SK-N-SH (cell line): Measurements from ENCODE around the gene PLK3. TPM values are rescaled to one million over a fixed set of nuclear protein-coding genes. Genes with fewer than 3 reads are reported as not detected.

ENCODE experiments used
- CTCF ChIA-PET: fragments of 300-600, 350-600 bp; formaldehyde crosslinking; extraction: SDS; loops from one replicate; lab custom pipeline; 2021; lab: Yijun Ruan, JAX
- POLR2A ChIA-PET: fragments of 350-600 bp; sonication (Branson Sonifier 250); formaldehyde crosslinking; extraction: SDS; loops from one replicate; lab custom pipeline; 2020; ENCODE audit warnings: antibody characterized with exemption, inconsistent platforms; lab: Yijun Ruan, JAX
- DNase-seq: peaks from one replicate; pipeline ENCODE4 v3.0.0; 2012
- H2AFZ ChIP-seq: fragments of 200-600 bp; sonication (generic); 2 replicates; pipeline ENCODE4 v1.8.1; 2016; ENCODE audit warnings: antibody characterized with exemption, mild to moderate bottlenecking, low read depth
- H3F3A ChIP-seq: fragments of 200-600 bp; sonication (generic); replicated peaks from 2 replicates; pipeline ENCODE3; 2016; ENCODE audit warnings: antibody characterized with exemption, mild to moderate bottlenecking; ENCODE audit not compliant: insufficient read depth
- H3K27ac ChIP-seq, 2 experiments: fragments of 200-500 bp in 1 of 2; fragments of 200-600 bp in 1 of 2; sonication (Bioruptor generic) in 1 of 2; sonication (generic), shearing (Covaris generic) in 1 of 2; 2 replicates each; pipeline versions ENCODE4 v1.5.1 to v1.6.1; 2014 to 2016; ENCODE audit warnings: low read depth in 2 of 2, inconsistent platforms in 1 of 2, low read length in 1 of 2, mild to moderate bottlenecking in 1 of 2, mixed read lengths in 1 of 2
- H3K27me3 ChIP-seq: fragments of 200-600 bp; sonication (generic), shearing (Covaris generic); 2 replicates; pipeline ENCODE4 v1.6.1; 2016; ENCODE audit warnings: mixed run types; ENCODE audit not compliant: insufficient read depth
- H3K36me3 ChIP-seq, 2 experiments: fragments of 200-500 bp in 1 of 2; fragments of 200-600 bp in 1 of 2; sonication (Bioruptor generic) in 1 of 2; sonication (generic) in 1 of 2; replicated peaks in 1 of 2; 2 replicates each; pipeline versions ENCODE3 to v1.5.1; 2014 to 2016; ENCODE audit warnings: low read length in 1 of 2, mild to moderate bottlenecking in 1 of 2; ENCODE audit not compliant: insufficient read depth in 2 of 2, control insufficient read depth in 1 of 2
- H3K4me1 ChIP-seq, 2 experiments: fragments of 200-500 bp in 1 of 2; fragments of 200-600 bp in 1 of 2; sonication (Bioruptor generic) in 1 of 2; sonication (generic), shearing (Covaris generic) in 1 of 2; 2 replicates each; pipeline versions ENCODE4 v1.5.1 to v1.6.1; 2014 to 2016; ENCODE audit warnings: low read depth in 1 of 2, low read length in 1 of 2, mixed run types in 1 of 2; ENCODE audit not compliant: insufficient read depth in 2 of 2, control insufficient read depth in 1 of 2
- H3K4me2 ChIP-seq: fragments of 200-600 bp; sonication (generic), shearing (Covaris generic); 2 replicates; pipeline ENCODE4 v1.6.1; 2017; ENCODE audit warnings: mixed run types
- H3K4me3 ChIP-seq, 2 experiments: fragments of 200-500 bp in 1 of 2; fragments of 200-600 bp in 1 of 2; sonication (Bioruptor generic) in 1 of 2; sonication (generic), shearing (Covaris generic) in 1 of 2; 2 replicates each; pipeline versions ENCODE4 v1.5.1 to v1.8.1; 2014 to 2016; ENCODE audit warnings: low read depth in 2 of 2, inconsistent platforms in 1 of 2, low read length in 1 of 2, mild to moderate bottlenecking in 1 of 2, mixed read lengths in 1 of 2, moderate library complexity in 1 of 2
- H3K79me2 ChIP-seq: fragments of 200-600 bp; sonication (generic); 2 replicates; pipeline ENCODE4 v1.8.1; 2017; ENCODE audit warnings: mild to moderate bottlenecking; ENCODE audit not compliant: insufficient read depth
- H3K9ac ChIP-seq: fragments of 200-600 bp; sonication (generic); 2 replicates; pipeline ENCODE4 v1.6.1; 2017; ENCODE audit warnings: mixed run types
- H3K9me2 ChIP-seq: fragments of 200-600 bp; sonication (generic); 2 replicates; pipeline ENCODE4 v1.6.1; 2017; ENCODE audit warnings: mixed run types
- H3K9me3 ChIP-seq: fragments of 200-600 bp; sonication (generic); 2 replicates; pipeline ENCODE4 v1.6.1; 2017; ENCODE audit warnings: mixed run types, mild to moderate bottlenecking, moderate library complexity
- H4K20me1 ChIP-seq: fragments of 200-600 bp; sonication (generic); 2 replicates; pipeline ENCODE4 v1.6.1; 2017; ENCODE audit warnings: mild to moderate bottlenecking, mixed run types; ENCODE audit not compliant: insufficient read depth
- ELF1 ChIP-seq: IDR thresholded peaks from 2 replicates; pipeline ENCODE4 v1.4.0; 2012
- FOXM1 ChIP-seq: IDR thresholded peaks from 2 replicates; pipeline ENCODE4 v1.4.0; 2012; ENCODE audit warnings: low read depth, mild to moderate bottlenecking
- GABPA ChIP-seq: IDR thresholded peaks from 2 replicates; pipeline ENCODE4 v1.4.0; 2012; ENCODE audit warnings: low read depth, mild to moderate bottlenecking
- GATA2 ChIP-seq: sonication (generic); formaldehyde crosslinking; IDR thresholded peaks from 2 replicates; pipeline ENCODE4 v1.5.0; 2020; ENCODE audit warnings: mild to moderate bottlenecking, missing genetic modification reagents
- MEF2A ChIP-seq: IDR thresholded peaks from 2 replicates; pipeline ENCODE4 v1.4.0; 2012; ENCODE audit warnings: low read depth, borderline replicate concordance
- MXI1 ChIP-seq: IDR thresholded peaks from 2 replicates; pipeline ENCODE4 v1.6.1; 2012; ENCODE audit warnings: mild to moderate bottlenecking, low read depth, low read length, improper control_type of control experiment
- POLR2AphosphoS5 ChIP-seq: IDR thresholded peaks from 2 replicates; pipeline ENCODE4 v1.6.1; 2012; ENCODE audit warnings: low read depth, low read length
- RFX5 ChIP-seq: IDR thresholded peaks from 2 replicates; pipeline ENCODE4 v1.6.1; 2012; ENCODE audit warnings: mild to moderate bottlenecking, improper control_type of control experiment, low read length
- SMC3 ChIP-seq: IDR thresholded peaks from 2 replicates; pipeline ENCODE4 v1.6.1; 2012; ENCODE audit warnings: low read depth, low read length, improper control_type of control experiment
- TCF12 ChIP-seq: IDR thresholded peaks from 2 replicates; pipeline ENCODE4 v1.4.0; 2012
- TEAD4 ChIP-seq: IDR thresholded peaks from 2 replicates; pipeline ENCODE4 v1.4.0; 2012; ENCODE audit warnings: mild to moderate bottlenecking, borderline replicate concordance; ENCODE audit not compliant: insufficient read depth
- WGBS: methylation state at CpG from one replicate; pipeline ENCODE4 v1.1.6; 2017; ENCODE audit warnings: low lambda C conversion rate; 5-methylcytosine and 5-hydroxymethylcytosine counted together
- polyA plus RNA-seq, 3 experiments: library from polyadenylated mRNA; depleted of rRNA; stranded (reverse); fragments of >200 nt; gene quantifications; 2 replicates each; pipeline ENCODE4 v1.2.3, GENCODE V29; 2012
- TF ChIP-seq, protein P1 (sequence below): IDR thresholded peaks from 2 replicates; pipeline ENCODE4 v1.4.0; 2012; ENCODE audit warnings: low read depth, borderline replicate concordance
- TF ChIP-seq, protein P2 (sequence below): IDR thresholded peaks from 2 replicates; pipeline ENCODE4 v1.4.0; 2012; ENCODE audit warnings: low read depth, borderline replicate concordance
- TF ChIP-seq, protein P3 (sequence below): fragments of 150-350 bp; IDR thresholded peaks from 2 replicates; pipeline ENCODE4 v1.6.1; 2016; ENCODE audit warnings: mild to moderate bottlenecking, low read depth, low read length

Gene PLK3
- polyA plus RNA-seq, 1 of the 3 experiments (the other 2 are of a cell fraction): 82.8 TPM

DNA sequence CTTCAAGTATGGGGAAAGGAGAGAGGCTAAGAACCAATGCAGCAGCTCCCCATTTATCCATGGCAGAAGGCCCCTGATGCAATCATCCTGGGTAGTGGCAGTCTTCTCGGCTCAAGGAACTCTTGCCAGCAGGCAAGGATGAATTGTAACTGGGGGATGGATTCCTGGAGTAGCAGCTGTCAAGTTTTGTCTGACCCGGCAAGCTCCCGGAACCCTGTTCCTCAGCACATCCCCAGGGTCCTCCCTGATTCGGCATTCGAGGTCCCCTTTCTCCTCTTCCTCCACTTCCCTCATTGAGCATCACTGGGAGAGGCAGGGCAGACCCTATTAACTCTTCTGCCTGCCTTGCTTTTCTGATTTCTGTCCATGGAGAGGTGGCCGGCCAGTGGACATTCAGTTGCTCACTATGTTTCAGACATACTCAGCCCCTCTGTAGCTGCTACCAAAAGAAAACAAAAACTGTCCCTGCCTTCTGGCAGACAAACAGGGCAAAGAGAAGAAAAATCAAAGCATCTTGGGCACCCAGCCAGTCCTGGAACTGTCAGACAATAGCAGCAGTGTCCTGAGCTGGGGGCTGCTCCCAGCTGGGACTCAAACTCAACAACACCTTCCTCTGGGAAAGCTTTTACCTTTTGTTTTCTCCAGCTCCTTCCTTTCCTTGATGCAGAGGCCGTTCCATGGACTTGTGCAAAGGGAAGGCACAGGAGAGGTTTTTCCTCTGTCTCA lies 48.4 kb downstream of the PLK3 start:
- no peaks in the 10 kb centered on the region for H3K36me3 ChIP-seq
- H4K20me1 ChIP-seq: no peaks in the 10 kb centered on the region
- 96% methylated on average over 5 of the region's 7 CpGs for WGBS
- CTCF ChIA-PET: interaction anchor here (0.8 to 1.7 kb wide), 4 partner anchors 12 to 166 kb away, joined by 3 to 5 read pairs (median 3); no protein-coding TSS in a partner anchor
- no peaks in the 10 kb centered on the region for H3K27me3 ChIP-seq
- no peaks in the 10 kb centered on the region for H3K9me2 ChIP-seq
- H3K4me2 ChIP-seq: no peak overlapping the region
- H3K79me2 ChIP-seq: no peaks in the 10 kb centered on the region
- POLR2A ChIA-PET: no interaction called here
- no peak overlapping the region for H3K27ac ChIP-seq
- no peak overlapping the region for H3K4me3 ChIP-seq
- no peaks in the 10 kb centered on the region for H3K9me3 ChIP-seq
- H3K4me1 ChIP-seq: no peaks in the 10 kb centered on the region
- H3F3A ChIP-seq: peaks cover 2% of the 10 kb centered on the region
- no peak for TF ChIP-seq POLR2AphosphoS5
- TF ChIP-seq GATA2 (CRISPR knock-in tag): no peak
- TF ChIP-seq MXI1: no peak
- TF ChIP-seq ELF1: no peak
- no peak for TF ChIP-seq MEF2A
- TF ChIP-seq TCF12: no peak
- TF ChIP-seq, protein P1, sequence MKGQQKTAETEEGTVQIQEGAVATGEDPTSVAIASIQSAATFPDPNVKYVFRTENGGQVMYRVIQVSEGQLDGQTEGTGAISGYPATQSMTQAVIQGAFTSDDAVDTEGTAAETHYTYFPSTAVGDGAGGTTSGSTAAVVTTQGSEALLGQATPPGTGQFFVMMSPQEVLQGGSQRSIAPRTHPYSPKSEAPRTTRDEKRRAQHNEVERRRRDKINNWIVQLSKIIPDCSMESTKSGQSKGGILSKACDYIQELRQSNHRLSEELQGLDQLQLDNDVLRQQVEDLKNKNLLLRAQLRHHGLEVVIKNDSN: no peak
- TF ChIP-seq GABPA: no peak
- no peak for TF ChIP-seq SMC3
- TF ChIP-seq FOXM1: no peak
- TF ChIP-seq, protein P2, sequence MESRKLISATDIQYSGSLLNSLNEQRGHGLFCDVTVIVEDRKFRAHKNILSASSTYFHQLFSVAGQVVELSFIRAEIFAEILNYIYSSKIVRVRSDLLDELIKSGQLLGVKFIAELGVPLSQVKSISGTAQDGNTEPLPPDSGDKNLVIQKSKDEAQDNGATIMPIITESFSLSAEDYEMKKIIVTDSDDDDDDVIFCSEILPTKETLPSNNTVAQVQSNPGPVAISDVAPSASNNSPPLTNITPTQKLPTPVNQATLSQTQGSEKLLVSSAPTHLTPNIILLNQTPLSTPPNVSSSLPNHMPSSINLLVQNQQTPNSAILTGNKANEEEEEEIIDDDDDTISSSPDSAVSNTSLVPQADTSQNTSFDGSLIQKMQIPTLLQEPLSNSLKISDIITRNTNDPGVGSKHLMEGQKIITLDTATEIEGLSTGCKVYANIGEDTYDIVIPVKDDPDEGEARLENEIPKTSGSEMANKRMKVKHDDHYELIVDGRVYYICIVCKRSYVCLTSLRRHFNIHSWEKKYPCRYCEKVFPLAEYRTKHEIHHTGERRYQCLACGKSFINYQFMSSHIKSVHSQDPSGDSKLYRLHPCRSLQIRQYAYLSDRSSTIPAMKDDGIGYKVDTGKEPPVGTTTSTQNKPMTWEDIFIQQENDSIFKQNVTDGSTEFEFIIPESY: no peak
- TF ChIP-seq TEAD4: no peak
- TF ChIP-seq, protein P3, sequence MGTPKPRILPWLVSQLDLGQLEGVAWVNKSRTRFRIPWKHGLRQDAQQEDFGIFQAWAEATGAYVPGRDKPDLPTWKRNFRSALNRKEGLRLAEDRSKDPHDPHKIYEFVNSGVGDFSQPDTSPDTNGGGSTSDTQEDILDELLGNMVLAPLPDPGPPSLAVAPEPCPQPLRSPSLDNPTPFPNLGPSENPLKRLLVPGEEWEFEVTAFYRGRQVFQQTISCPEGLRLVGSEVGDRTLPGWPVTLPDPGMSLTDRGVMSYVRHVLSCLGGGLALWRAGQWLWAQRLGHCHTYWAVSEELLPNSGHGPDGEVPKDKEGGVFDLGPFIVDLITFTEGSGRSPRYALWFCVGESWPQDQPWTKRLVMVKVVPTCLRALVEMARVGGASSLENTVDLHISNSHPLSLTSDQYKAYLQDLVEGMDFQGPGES: no peak
- no peak for TF ChIP-seq RFX5
- H3K9ac ChIP-seq: no peak overlapping the region
- no peak for DNase-seq
- no peak overlapping the region for H2AFZ ChIP-seq
